Lung (tissue), 12 donors: ENCODE results near the gene TEX2. TPM values are rescaled to one million over a fixed set of nuclear protein-coding genes. Genes with fewer than 3 reads are reported as not detected.

Source experiments
- ATAC-seq: fragments of 200-7000 bp; cut with Tn5 transposase; one replicate; pipeline ENCODE4 v1.9.1; 2020; ENCODE audit warnings: moderate number of reproducible peaks; ENCODE audit not compliant: insufficient read depth, low FRiP score
- DNase-seq, 3 donors: peaks; one replicate each; pipeline ENCODE4 v3.0.0-alpha.2; 2013 to 2017
- H3K27ac ChIP-seq, 2 donors: one replicate each; pipeline ENCODE4 v1.5.1; 2013; ENCODE audit warnings: mild to moderate bottlenecking in 2 of 2, moderate library complexity in 2 of 2, control low read depth in 1 of 2, inconsistent platforms in 1 of 2, low read depth in 1 of 2, low read length in 1 of 2
- H3K27me3 ChIP-seq, 3 donors: one replicate each; pipeline ENCODE4 v1.5.1; 2013; ENCODE audit warnings: low read length in 2 of 3; ENCODE audit not compliant: control insufficient read depth in 3 of 3, insufficient read depth in 3 of 3
- H3K36me3 ChIP-seq, 4 donors: one replicate each; pipeline ENCODE4 v1.5.1; 2013; ENCODE audit warnings: low read length in 4 of 4, mild to moderate bottlenecking in 1 of 4, moderate library complexity in 1 of 4; ENCODE audit not compliant: control insufficient read depth in 4 of 4, insufficient read depth in 4 of 4
- H3K4me1 ChIP-seq, 5 donors: one replicate each; pipeline ENCODE4 v1.5.1; 2013; ENCODE audit warnings: low read length in 5 of 5, mild to moderate bottlenecking in 2 of 5, moderate library complexity in 1 of 5; ENCODE audit not compliant: control insufficient read depth in 5 of 5, insufficient read depth in 5 of 5
- H3K4me3 ChIP-seq: one replicate; pipeline ENCODE4 v1.5.1; 2013; ENCODE audit warnings: mild to moderate bottlenecking, control low read depth, moderate library complexity
- H3K9ac ChIP-seq, 2 donors: one replicate each; pipeline ENCODE4 v1.5.1; 2013; ENCODE audit warnings: low read length in 2 of 2, control low read depth in 1 of 2; ENCODE audit not compliant: insufficient read depth in 1 of 2
- H3K9me3 ChIP-seq, 4 donors: one replicate each; pipeline ENCODE4 v1.5.1; 2013; ENCODE audit warnings: low read length in 3 of 4, mild to moderate bottlenecking in 1 of 4, moderate library complexity in 1 of 4; ENCODE audit not compliant: control insufficient read depth in 4 of 4, insufficient read depth in 3 of 4
- CTCF ChIP-seq: IDR thresholded peaks from 2 replicates; pipeline ENCODE4 v1.5.1; 2012; ENCODE audit warnings: mild to moderate bottlenecking; ENCODE audit errors: control extremely low read depth, extremely low read depth
- WGBS, 2 donors: extraction: QIAGEN DNeasy Blood & Tissue Kit; methylation state at CpG; one replicate each; pipeline ENCODE4 v1.1.7; 2013; 5-methylcytosine and 5-hydroxymethylcytosine counted together
- polyA plus RNA-seq, 2 donors: library from polyadenylated mRNA; stranded (reverse); fragments of 200-250 nt; gene quantifications; one replicate each; pipeline ENCODE4 v1.2.1, GENCODE V29; 2013
- total RNA-seq, 2 donors: library from RNA; depleted of rRNA in 1 of 2; stranded (reverse); fragments of >200 nt in 1 of 2; gene quantifications; one replicate each; pipeline ENCODE4 v1.2.1, GENCODE V29; 2014 to 2021
- donor health status: control.
- donor health status: control.
- donor health status: Bipolar disorder and iron deficiency.
- donor health status: healthy.
- donor health status: DM: yes; HTN: yes; CAD: no.

Gene TEX2
- total and polyA plus RNA-seq, 4 donors: 10.0 to 42.8 (median 28.8) TPM

DNA sequence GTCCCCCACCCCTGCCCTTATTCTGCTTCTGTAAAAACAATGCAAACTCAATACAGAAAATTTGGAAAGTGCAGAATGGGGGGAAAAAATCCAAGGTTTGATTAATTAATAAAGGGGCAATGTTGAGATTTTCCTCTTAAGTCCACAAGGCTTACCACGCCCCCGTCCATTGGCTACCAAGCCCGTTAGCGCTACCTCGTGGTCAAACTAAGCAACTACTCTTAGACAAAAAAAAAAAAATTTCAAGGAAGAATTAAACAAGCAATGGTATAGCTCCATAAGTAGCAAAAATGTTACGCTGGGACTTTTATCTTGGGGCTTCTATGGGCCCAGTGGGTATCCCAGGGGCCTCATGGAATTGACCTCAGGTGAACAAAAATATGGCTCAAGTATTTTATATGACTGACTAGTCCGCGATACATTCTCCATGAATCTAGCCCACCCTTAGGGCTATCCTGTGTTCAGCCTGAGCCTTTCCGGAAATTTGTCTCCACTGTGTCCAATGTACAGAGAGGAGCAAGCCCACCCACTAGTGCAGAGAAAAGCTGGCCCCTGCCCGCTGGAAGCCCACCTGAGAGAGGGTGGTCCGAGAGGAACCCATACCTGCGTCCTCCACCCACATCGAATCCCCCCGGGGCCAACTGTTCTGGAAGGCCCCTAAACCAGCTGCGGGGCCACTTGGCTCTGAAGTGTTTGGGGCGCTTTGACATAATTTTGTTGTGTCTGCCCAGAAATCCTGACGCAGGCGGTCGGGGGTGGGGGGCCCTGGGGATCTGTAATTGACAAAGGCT, 19.1 kb upstream of the TEX2 start:
- DNase-seq (peak; percentile 63 to 89 (median 82)), ATAC-seq (peak; percentile 68)
- WGBS, 2 donors: 43 to 44% methylated on average over 19 of the region's 19 CpGs
- Histone ChIP-seq H3K27me3 (no peaks in the 10 kb centered on the region), H3K4me1 (peaks cover 0 to 12% (median 7%) of the 10 kb centered on the region in 5 donors), H3K9me3 (no peaks in the 10 kb centered on the region), H3K27ac (peak overlapping the region in 1 of 2 donors; percentile 56), H3K4me3 (no peak overlapping the region), H3K9ac (no peak overlapping the region), H3K36me3 (no peaks in the 10 kb centered on the region)
- peak; percentile 49 for TF ChIP-seq CTCF

- Histone ChIP-seq H3K36me3 (no peaks in the 10 kb centered on the region), H3K27me3 (no peaks in the 10 kb centered on the region), H3K9ac (no peak overlapping the region), H3K9me3 (no peaks in the 10 kb centered on the region), H3K4me3 (no peak overlapping the region), H3K4me1 (peaks cover 0 to 12% (median 7%) of the 10 kb centered on the region in 5 donors), H3K27ac (no peak overlapping the region)
- WGBS, 2 donors: 18 to 22% methylated on average over 3 of the region's 3 CpGs
- DNase-seq: peak in 1 of 3 donors; percentile 46
- TF ChIP-seq CTCF: no peak
- no peak for ATAC-seq
These were observed 15.6 kb upstream of the TEX2 start for GRCh38 chr17:64278614-64279013.

- H3K9me3 ChIP-seq: no peaks in the 10 kb centered on the region
- DNase-seq: peak in 2 of 3 donors; percentile 49 to 75
- H3K27ac ChIP-seq: peak overlapping the region in 1 of 2 donors; percentile 35
- WGBS, 2 donors: 74 to 82% methylated on average over 7 of the region's 7 CpGs
- H3K36me3 ChIP-seq: no peaks in the 10 kb centered on the region
- no peak for ATAC-seq
- TF ChIP-seq CTCF: no peak
- H3K4me1 ChIP-seq: peaks cover 0 to 12% (median 7%) of the 10 kb centered on the region in 5 donors
- no peak overlapping the region for H3K9ac ChIP-seq
- no peak overlapping the region for H3K4me3 ChIP-seq
- H3K27me3 ChIP-seq: no peaks in the 10 kb centered on the region
These were observed 14.9 kb upstream of the TEX2 start for GRCh38 chr17:64277831-64278562.
